ENCODE data around the gene TUBB6.

Gene TUBB6

GRCh38 chr18:12342661-12343060, 34.6 kb downstream of the TUBB6 start:
- no peaks in the 10 kb centered on the region for H3K9me3 ChIP-seq (ENCODE audit: control insufficient read depth in 2 of 2, low read length in 2 of 2)
- H3K4me1 ChIP-seq (ENCODE audit: control insufficient read depth, insufficient read depth, low read length) = no peaks in the 10 kb centered on the region
- no peak overlapping the region for H3K4me3 ChIP-seq (ENCODE audit: low read length in 2 of 2)
- H3K9ac ChIP-seq (ENCODE audit: low read length in 2 of 2) = no peak overlapping the region
- H3K27ac ChIP-seq (ENCODE audit: low read length) = no peak overlapping the region
- peaks cover 46 to 52% of the 10 kb centered on the region in 2 donors for H3K36me3 ChIP-seq (ENCODE audit: control insufficient read depth in 2 of 2, insufficient read depth in 2 of 2, low read length in 2 of 2)
- H3K27me3 ChIP-seq (ENCODE audit: control insufficient read depth in 1 of 2, insufficient read depth in 2 of 2, low read length in 2 of 2) = no peaks in the 10 kb centered on the region

DNA sequence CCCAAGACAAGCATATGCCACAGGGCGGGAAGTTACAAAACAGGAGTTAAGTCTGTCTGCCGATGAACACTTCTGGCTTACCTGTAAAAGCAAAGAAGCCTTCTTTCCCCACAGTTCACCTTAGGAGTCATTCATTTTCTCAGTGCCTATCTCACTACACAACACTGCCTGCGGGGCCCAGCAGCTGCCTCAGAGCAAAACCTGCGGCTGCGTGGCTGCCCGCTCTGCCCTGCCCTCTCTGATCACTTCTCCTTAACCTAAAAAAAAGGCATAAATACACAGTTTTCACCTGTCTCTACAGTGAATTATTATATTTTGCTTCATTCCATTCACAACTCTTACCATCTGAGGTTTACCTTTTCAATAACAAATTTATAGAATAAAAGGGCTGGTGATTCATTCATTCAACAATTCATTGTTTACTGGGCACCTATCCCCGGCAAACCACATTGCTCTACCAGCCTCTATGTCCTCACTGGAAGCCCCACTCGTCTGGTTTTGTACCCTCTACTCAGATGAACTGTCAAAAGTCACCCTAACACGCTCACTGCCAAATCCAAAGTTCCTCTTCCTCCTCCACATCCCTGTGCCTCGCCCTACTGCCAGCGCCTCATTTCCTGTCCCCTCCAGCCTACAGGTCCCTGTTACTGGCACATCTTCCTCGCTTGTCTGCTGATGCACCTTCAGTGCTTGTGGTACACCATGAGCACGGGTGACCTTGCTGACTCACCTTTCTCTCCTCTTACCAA, 37.6 kb downstream of the TUBB6 start:
- peaks cover 59 to 63% of the 10 kb centered on the region in 2 donors for H3K36me3 ChIP-seq (ENCODE audit: control insufficient read depth in 2 of 2, insufficient read depth in 2 of 2, low read length in 2 of 2)
- H3K9ac ChIP-seq (ENCODE audit: low read length in 2 of 2) = no peak overlapping the region
- H3K27ac ChIP-seq (ENCODE audit: low read length) = no peak overlapping the region
- H3K9me3 ChIP-seq (ENCODE audit: control insufficient read depth in 2 of 2, low read length in 2 of 2) = no peaks in the 10 kb centered on the region
- no peak overlapping the region for H3K4me3 ChIP-seq (ENCODE audit: low read length in 2 of 2)
- H3K27me3 ChIP-seq (ENCODE audit: control insufficient read depth in 1 of 2, insufficient read depth in 2 of 2, low read length in 2 of 2) = no peaks in the 10 kb centered on the region
- no peaks in the 10 kb centered on the region for H3K4me1 ChIP-seq (ENCODE audit: control insufficient read depth, insufficient read depth, low read length)

- H3K4me3 ChIP-seq (ENCODE audit: low read length in 2 of 2) = no peak overlapping the region
- H3K9me3 ChIP-seq (ENCODE audit: control insufficient read depth in 2 of 2, low read length in 2 of 2) = no peaks in the 10 kb centered on the region
- no peaks in the 10 kb centered on the region for H3K27me3 ChIP-seq (ENCODE audit: control insufficient read depth in 1 of 2, insufficient read depth in 2 of 2, low read length in 2 of 2)
- no peak overlapping the region for H3K27ac ChIP-seq (ENCODE audit: low read length)
- no peaks in the 10 kb centered on the region for H3K4me1 ChIP-seq (ENCODE audit: control insufficient read depth, insufficient read depth, low read length)
- H3K9ac ChIP-seq (ENCODE audit: low read length in 2 of 2) = no peak overlapping the region
- peaks cover 63 to 69% of the 10 kb centered on the region in 2 donors for H3K36me3 ChIP-seq (ENCODE audit: control insufficient read depth in 2 of 2, insufficient read depth in 2 of 2, low read length in 2 of 2)
Observed at GRCh38 chr18:12346240-12346565, 38.2 kb downstream of the TUBB6 start.

DNA sequence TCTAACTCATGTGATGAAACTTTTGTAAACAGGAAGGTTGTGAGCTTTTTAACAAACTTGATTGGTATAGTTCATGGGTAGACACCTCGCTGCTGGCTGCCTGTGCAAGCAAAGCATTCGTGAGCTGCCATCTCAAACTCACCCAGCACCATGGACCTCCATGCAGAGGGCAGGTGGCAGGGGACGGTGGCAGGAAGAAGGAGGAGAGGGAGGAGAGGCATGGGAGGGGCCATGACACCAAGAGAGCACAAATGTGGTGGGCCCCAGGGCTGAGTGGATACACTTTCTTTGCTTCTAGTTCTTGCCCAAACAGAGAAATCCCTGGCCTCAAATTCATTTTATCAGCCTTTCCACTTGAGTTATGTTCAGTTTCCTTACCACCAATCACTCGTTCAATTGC, 39.9 kb downstream of the TUBB6 start:
- Histone ChIP-seq H3K4me3 (ENCODE audit: low read length in 2 of 2) (no peak overlapping the region), H3K4me1 (ENCODE audit: control insufficient read depth, insufficient read depth, low read length) (no peaks in the 10 kb centered on the region), H3K9me3 (ENCODE audit: control insufficient read depth in 2 of 2, low read length in 2 of 2) (no peaks in the 10 kb centered on the region), H3K9ac (ENCODE audit: low read length in 2 of 2) (no peak overlapping the region), H3K27ac (ENCODE audit: low read length) (no peak overlapping the region), H3K27me3 (ENCODE audit: control insufficient read depth in 1 of 2, insufficient read depth in 2 of 2, low read length in 2 of 2) (no peaks in the 10 kb centered on the region), H3K36me3 (ENCODE audit: control insufficient read depth in 2 of 2, insufficient read depth in 2 of 2, low read length in 2 of 2) (peaks cover 67 to 72% of the 10 kb centered on the region in 2 donors)

GRCh38 chr18:12352188-12352587, 44.1 kb downstream of the TUBB6 start:
- H3K9ac ChIP-seq (ENCODE audit: low read length in 2 of 2) = no peak overlapping the region
- no peak overlapping the region for H3K27ac ChIP-seq (ENCODE audit: low read length)
- H3K4me3 ChIP-seq (ENCODE audit: low read length in 2 of 2) = no peak overlapping the region
- no peaks in the 10 kb centered on the region for H3K9me3 ChIP-seq (ENCODE audit: control insufficient read depth in 2 of 2, low read length in 2 of 2)
- H3K27me3 ChIP-seq (ENCODE audit: control insufficient read depth in 1 of 2, insufficient read depth in 2 of 2, low read length in 2 of 2) = no peaks in the 10 kb centered on the region
- H3K36me3 ChIP-seq (ENCODE audit: control insufficient read depth in 2 of 2, insufficient read depth in 2 of 2, low read length in 2 of 2) = peaks cover 52 to 60% of the 10 kb centered on the region in 2 donors
- no peaks in the 10 kb centered on the region for H3K4me1 ChIP-seq (ENCODE audit: control insufficient read depth, insufficient read depth, low read length)

DNA sequence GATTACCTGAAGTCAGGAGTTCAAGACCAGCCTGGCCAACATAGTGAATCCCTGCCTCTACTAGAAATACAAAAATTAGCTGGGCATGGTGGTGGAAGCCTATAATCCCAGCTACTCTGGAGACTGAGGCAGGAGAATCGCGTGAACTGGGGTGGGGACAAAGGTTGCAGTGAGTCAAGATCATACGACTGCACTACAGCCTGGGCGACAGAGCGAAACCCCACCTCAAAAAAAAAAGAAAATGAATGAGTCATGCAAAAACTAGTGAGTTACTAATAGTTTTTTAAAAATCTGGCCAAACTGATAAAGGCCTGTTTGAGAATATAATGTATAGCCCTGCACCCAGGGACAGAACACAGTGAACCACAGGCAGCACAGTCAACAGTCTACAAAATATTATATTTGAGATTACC, 51.5 kb downstream of the TUBB6 start:
- Histone ChIP-seq H3K9ac (ENCODE audit: low read length in 2 of 2) (no peak overlapping the region), H3K27ac (ENCODE audit: low read length) (no peak overlapping the region), H3K9me3 (ENCODE audit: control insufficient read depth in 2 of 2, low read length in 2 of 2) (no peaks in the 10 kb centered on the region), H3K27me3 (ENCODE audit: control insufficient read depth in 1 of 2, insufficient read depth in 2 of 2, low read length in 2 of 2) (no peaks in the 10 kb centered on the region), H3K36me3 (ENCODE audit: control insufficient read depth in 2 of 2, insufficient read depth in 2 of 2, low read length in 2 of 2) (peaks cover 42 to 49% of the 10 kb centered on the region in 2 donors), H3K4me1 (ENCODE audit: control insufficient read depth, insufficient read depth, low read length) (peaks cover 12% of the 10 kb centered on the region), H3K4me3 (ENCODE audit: low read length in 2 of 2) (no peak overlapping the region)

DNA sequence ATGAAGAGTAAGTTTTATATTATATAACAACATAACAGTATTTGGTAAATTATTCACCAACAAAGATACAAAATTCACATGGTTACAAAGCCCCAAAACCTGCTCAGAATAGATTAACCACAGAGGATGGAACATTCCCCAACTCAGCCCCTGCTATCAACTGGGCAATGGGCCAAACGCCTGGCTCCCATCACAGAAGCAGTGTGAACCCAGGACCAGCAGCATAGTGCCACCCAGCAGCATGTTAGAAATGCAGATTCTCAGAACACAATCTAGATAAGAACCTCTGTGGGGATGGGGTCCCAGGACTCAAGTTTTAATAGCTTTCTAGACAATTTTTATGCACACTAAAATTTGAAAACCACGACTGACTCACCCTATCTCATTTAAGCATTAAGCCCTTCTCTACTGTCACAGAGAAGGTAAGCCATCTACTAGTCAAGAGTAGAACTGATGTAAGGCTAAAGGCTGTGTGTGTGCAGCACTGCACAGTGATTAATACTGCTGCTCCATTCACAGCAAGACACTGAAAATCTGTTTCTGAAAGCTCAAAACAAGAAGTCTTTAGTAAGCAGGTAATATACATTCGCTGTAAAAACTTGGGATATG, 53.8 kb downstream of the TUBB6 start:
- Histone ChIP-seq H3K9ac (ENCODE audit: low read length in 2 of 2) (no peak overlapping the region), H3K9me3 (ENCODE audit: control insufficient read depth in 2 of 2, low read length in 2 of 2) (no peaks in the 10 kb centered on the region), H3K4me1 (ENCODE audit: control insufficient read depth, insufficient read depth, low read length) (peaks cover 14% of the 10 kb centered on the region), H3K27me3 (ENCODE audit: control insufficient read depth in 1 of 2, insufficient read depth in 2 of 2, low read length in 2 of 2) (no peaks in the 10 kb centered on the region), H3K27ac (ENCODE audit: low read length) (no peak overlapping the region), H3K36me3 (ENCODE audit: control insufficient read depth in 2 of 2, insufficient read depth in 2 of 2, low read length in 2 of 2) (peaks cover 51 to 55% of the 10 kb centered on the region in 2 donors), H3K4me3 (ENCODE audit: low read length in 2 of 2) (no peak overlapping the region)

DNA sequence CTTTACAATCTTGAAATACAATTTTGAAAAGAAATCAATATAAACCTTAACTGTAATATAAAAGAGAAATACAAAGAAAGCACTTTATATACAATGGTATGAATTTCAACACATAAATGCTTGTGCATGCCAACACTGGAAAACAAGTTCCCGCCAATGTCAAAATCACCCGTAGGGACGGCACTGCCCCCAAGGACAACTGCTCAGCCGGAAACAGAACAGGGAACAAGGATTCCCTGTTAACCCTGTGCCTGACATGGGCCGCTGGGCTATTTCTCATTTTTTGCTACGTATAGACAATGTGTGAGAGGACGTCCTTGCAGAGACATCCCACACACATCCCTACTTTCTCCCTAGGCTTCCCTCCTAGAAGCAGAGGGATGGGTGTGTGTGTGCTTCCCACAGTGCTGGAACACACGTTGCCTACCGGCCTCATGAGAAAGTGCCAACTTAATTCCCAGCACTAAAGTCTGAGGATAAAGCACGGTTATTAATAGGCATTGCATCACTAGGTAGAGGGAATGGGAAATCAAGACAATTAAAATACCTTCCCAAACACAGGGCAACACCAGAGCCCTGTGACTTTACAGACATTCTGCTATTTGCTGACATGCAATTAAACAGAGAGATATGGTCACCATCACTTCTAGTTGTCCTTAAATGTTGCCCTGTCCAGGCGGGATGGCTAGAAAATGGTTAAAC, 54.6 kb downstream of the TUBB6 start:
- Histone ChIP-seq H3K27ac (ENCODE audit: low read length) (no peak overlapping the region), H3K4me3 (ENCODE audit: low read length in 2 of 2) (no peak overlapping the region), H3K27me3 (ENCODE audit: control insufficient read depth in 1 of 2, insufficient read depth in 2 of 2, low read length in 2 of 2) (no peaks in the 10 kb centered on the region), H3K36me3 (ENCODE audit: control insufficient read depth in 2 of 2, insufficient read depth in 2 of 2, low read length in 2 of 2) (peaks cover 56% of the 10 kb centered on the region in 2 donors), H3K9ac (ENCODE audit: low read length in 2 of 2) (no peak overlapping the region), H3K9me3 (ENCODE audit: control insufficient read depth in 2 of 2, low read length in 2 of 2) (no peaks in the 10 kb centered on the region), H3K4me1 (ENCODE audit: control insufficient read depth, insufficient read depth, low read length) (peaks cover 14% of the 10 kb centered on the region)

GRCh38 chr18:12366379-12366778, 58.3 kb downstream of the TUBB6 start:
- H3K27ac ChIP-seq (ENCODE audit: low read length) = no peak overlapping the region
- peaks cover 43 to 45% of the 10 kb centered on the region in 2 donors for H3K36me3 ChIP-seq (ENCODE audit: control insufficient read depth in 2 of 2, insufficient read depth in 2 of 2, low read length in 2 of 2)
- H3K9ac ChIP-seq (ENCODE audit: low read length in 2 of 2) = no peak overlapping the region

GRCh38 chr18:12366784-12367183, 58.7 kb downstream of the TUBB6 start:
- H3K27me3 ChIP-seq (ENCODE audit: control insufficient read depth in 1 of 2, insufficient read depth in 2 of 2, low read length in 2 of 2) = no peaks in the 10 kb centered on the region
- H3K27ac ChIP-seq (ENCODE audit: low read length) = no peak overlapping the region
- no peak overlapping the region for H3K4me3 ChIP-seq (ENCODE audit: low read length in 2 of 2)
- H3K4me1 ChIP-seq (ENCODE audit: control insufficient read depth, insufficient read depth, low read length) = peaks cover 13% of the 10 kb centered on the region
- no peaks in the 10 kb centered on the region for H3K9me3 ChIP-seq (ENCODE audit: control insufficient read depth in 2 of 2, low read length in 2 of 2)
- peaks cover 43 to 44% of the 10 kb centered on the region in 2 donors for H3K36me3 ChIP-seq (ENCODE audit: control insufficient read depth in 2 of 2, insufficient read depth in 2 of 2, low read length in 2 of 2)
- no peak overlapping the region for H3K9ac ChIP-seq (ENCODE audit: low read length in 2 of 2)

More at GRCh38 chr18:12366379-12366778, 58.3 kb downstream of the TUBB6 start:
- peaks cover 14% of the 10 kb centered on the region for H3K4me1 ChIP-seq (ENCODE audit: control insufficient read depth, insufficient read depth, low read length)
- no peaks in the 10 kb centered on the region for H3K9me3 ChIP-seq (ENCODE audit: control insufficient read depth in 2 of 2, low read length in 2 of 2)
- H3K4me3 ChIP-seq (ENCODE audit: low read length in 2 of 2) = no peak overlapping the region
- H3K27me3 ChIP-seq (ENCODE audit: control insufficient read depth in 1 of 2, insufficient read depth in 2 of 2, low read length in 2 of 2) = no peaks in the 10 kb centered on the region
